Measurements from ENCODE around the gene SYT7.

The SYT7 gene

GRCh38 chr11:61607920-61608599 is 27.2 kb upstream of the SYT7 start:
- DNase-seq: no peak

GRCh38 chr11:61607426-61607825 is 26.6 kb upstream of the SYT7 start:
- DNase-seq: no peak

- no peak for DNase-seq
These were observed 22.8 kb upstream of the SYT7 start for GRCh38 chr11:61603667-61604066.

GRCh38 chr11:61602775-61603569 is 22.1 kb upstream of the SYT7 start:
- no peak for DNase-seq

GRCh38 chr11:61601512-61601911 is 20.6 kb upstream of the SYT7 start:
- DNase-seq: no peak

GRCh38 chr11:61599968-61600710 is 19.3 kb upstream of the SYT7 start:
- DNase-seq: no peak

GRCh38 chr11:61598886-61599868 is 18.3 kb upstream of the SYT7 start:
- DNase-seq: no peak

GRCh38 chr11:61598374-61598773 is 17.5 kb upstream of the SYT7 start:
- no peak for DNase-seq

GRCh38 chr11:61596990-61597389 is 16.1 kb upstream of the SYT7 start:
- no peak for DNase-seq

- DNase-seq: no peak
These were observed 15.7 kb upstream of the SYT7 start for GRCh38 chr11:61596542-61596941.

- no peak for DNase-seq
These were observed 14.0 kb upstream of the SYT7 start for GRCh38 chr11:61594907-61595257.

- no peak for DNase-seq
These were observed 12.3 kb upstream of the SYT7 start for GRCh38 chr11:61593151-61593550.

- DNase-seq: no peak
These were observed 11.3 kb upstream of the SYT7 start for GRCh38 chr11:61592176-61592575.

- DNase-seq: no peak
These were observed 9.1 kb upstream of the SYT7 start for GRCh38 chr11:61589961-61590360.

GRCh38 chr11:61588728-61589191 is 7.9 kb upstream of the SYT7 start:
- DNase-seq: no peak

- DNase-seq: peak; percentile 49
These were observed 7.3 kb upstream of the SYT7 start for GRCh38 chr11:61587951-61588727.

- no peak for DNase-seq
These were observed 6.7 kb upstream of the SYT7 start for GRCh38 chr11:61587541-61587941.

- DNase-seq: no peak
These were observed 6.0 kb upstream of the SYT7 start for GRCh38 chr11:61586792-61587430.

- DNase-seq: no peak
These were observed 4.2 kb upstream of the SYT7 start for GRCh38 chr11:61585115-61585514.

- DNase-seq: no peak
These were observed 1.1 kb upstream of the SYT7 start for GRCh38 chr11:61581931-61582330.

GRCh38 chr11:61580271-61580888 is 496 bp downstream of the SYT7 start:
- DNase-seq: no peak
